Mucosa of stomach (tissue), 1 donor: ENCODE data around the gene ZBTB43.

Source experiments
- H3K27me3 ChIP-seq: one replicate; pipeline ENCODE4 v1.7.0; 2013; ENCODE audit warnings: mild to moderate bottlenecking, low read length; ENCODE audit not compliant: control insufficient read depth, insufficient read depth
- H3K36me3 ChIP-seq: one replicate; pipeline ENCODE4 v1.7.0; 2013; ENCODE audit warnings: low read length; ENCODE audit not compliant: control insufficient read depth, insufficient read depth
- H3K4me1 ChIP-seq: one replicate; pipeline ENCODE4 v1.7.0; 2013; ENCODE audit warnings: mild to moderate bottlenecking, low read length; ENCODE audit not compliant: control insufficient read depth, insufficient read depth
- H3K4me3 ChIP-seq: one replicate; pipeline ENCODE4 v1.7.0; 2013; ENCODE audit warnings: low read length
- H3K9ac ChIP-seq: one replicate; pipeline ENCODE4 v1.7.0; 2013; ENCODE audit warnings: mild to moderate bottlenecking, low read length, moderate library complexity
- H3K9me3 ChIP-seq: one replicate; pipeline ENCODE4 v1.7.0; 2013; ENCODE audit warnings: mild to moderate bottlenecking, low read length, moderate library complexity; ENCODE audit not compliant: control insufficient read depth
- donor health status: Pancreatic carcinoma.

Gene ZBTB43, protein sequence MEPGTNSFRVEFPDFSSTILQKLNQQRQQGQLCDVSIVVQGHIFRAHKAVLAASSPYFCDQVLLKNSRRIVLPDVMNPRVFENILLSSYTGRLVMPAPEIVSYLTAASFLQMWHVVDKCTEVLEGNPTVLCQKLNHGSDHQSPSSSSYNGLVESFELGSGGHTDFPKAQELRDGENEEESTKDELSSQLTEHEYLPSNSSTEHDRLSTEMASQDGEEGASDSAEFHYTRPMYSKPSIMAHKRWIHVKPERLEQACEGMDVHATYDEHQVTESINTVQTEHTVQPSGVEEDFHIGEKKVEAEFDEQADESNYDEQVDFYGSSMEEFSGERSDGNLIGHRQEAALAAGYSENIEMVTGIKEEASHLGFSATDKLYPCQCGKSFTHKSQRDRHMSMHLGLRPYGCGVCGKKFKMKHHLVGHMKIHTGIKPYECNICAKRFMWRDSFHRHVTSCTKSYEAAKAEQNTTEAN

DNA sequence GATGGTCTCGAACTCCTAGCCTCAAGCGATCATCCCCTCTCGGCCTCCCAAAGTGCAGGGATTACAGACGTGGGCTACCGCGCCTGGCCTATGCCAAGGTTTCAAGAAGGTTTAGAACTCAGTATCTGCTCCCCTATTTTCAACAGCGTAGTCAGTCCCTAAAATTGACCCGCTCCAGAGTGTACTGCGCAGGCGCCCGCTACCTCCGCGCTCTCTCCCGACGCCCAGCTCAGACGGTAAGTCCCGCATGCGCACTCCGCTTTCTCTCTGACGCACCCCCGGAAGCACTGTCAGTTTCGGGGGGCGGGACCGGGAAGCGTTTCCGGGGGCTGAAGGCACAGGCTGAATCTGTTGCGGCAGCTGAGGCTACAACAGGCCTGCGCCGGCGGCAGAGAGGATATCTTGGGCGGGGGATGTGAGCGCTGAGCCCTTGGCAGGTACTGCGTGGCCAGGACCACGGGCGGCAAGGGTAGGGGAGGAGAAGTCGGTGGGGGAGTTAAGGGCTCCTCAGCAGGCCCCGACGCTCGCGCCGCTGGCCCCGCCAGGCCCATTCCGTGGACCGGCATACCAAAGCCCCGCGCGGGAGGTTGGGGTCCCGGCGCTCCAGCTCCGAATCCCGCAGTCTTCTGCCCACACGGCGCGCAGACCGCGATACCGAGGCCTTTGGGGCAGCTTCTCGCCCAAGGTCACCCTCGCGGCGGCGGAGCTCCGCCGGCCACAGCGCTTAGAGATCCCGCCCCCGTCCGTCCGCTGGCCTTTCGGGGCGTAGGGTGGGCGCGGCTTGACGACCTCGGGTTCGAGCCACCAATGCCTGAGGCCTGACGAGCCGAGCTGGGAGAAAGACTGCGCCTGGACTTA lies at the start of gene ZBTB43:
Gene ZBTB43, plus strand, starts transcription at position 345 of the 858 bp plus-strand sequence. CDS start 27,470 bp downstream, outside the sequence.
- Histone ChIP-seq H3K9me3 (no peaks in the 10 kb centered on the region), H3K4me1 (peaks cover 21% of the 10 kb centered on the region), H3K9ac (peak within 1 kb of the TSS; percentile 93), H3K27me3 (no peaks in the 10 kb centered on the region), H3K4me3 (peak within 1 kb of the TSS; percentile 90), H3K36me3 (no peaks in the 10 kb centered on the region)

DNA sequence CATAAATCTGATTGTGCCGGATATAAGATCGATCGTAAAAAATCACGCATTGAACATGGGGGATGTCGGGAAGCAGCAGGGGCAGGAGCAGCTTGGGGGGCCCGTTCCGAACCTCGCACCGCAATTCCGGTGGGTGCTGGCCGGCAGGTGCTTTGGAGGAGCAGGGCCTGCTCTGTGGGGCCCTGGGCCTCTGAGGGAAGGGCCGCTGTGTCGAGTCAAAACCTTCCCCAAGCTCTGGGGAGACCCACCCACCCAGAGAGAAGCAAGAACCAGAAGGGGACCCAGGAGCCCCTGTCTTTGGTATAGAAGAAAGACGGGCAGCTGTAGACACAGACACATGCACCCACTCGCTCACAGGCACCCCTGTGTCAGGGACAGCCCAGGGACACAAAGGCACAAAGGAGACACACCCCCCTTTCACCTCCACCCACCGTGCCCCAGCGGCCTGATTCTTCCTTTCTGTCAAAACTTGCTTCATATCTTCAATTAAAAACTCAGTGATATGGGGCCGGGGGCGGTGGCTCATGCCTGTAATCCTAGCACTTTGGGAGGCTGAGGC lies 49.4 kb upstream of the ZBTB43 start:
- H3K9me3 ChIP-seq = no peaks in the 10 kb centered on the region

DNA sequence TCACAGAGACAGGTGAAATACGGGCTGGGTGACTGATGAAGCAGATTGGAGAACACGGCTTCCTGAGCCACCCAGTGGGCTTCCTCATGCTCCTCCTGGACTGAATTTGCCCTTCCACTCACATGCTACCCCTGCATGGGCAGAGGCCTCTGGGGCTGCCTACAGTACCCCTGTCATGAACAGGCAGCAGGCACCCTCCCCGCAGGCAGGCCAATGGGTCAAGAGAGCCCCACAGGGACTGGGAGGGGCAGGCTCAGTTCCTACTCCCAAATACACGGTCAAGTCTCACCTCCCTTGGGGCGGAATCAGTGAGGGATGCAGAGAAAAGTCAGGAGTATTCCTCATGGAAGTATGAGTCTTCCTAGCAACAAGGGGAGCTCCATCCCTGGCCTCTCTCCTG lies 48.6 kb upstream of the ZBTB43 start:
- H3K36me3 ChIP-seq = no peaks in the 10 kb centered on the region
- H3K27me3 ChIP-seq = peaks cover 13% of the 10 kb centered on the region
- no peaks in the 10 kb centered on the region for H3K4me1 ChIP-seq
- no peaks in the 10 kb centered on the region for H3K9me3 ChIP-seq
- no peak overlapping the region for H3K4me3 ChIP-seq
- H3K9ac ChIP-seq = no peak overlapping the region

More for the DNA sequence above, 49.4 kb upstream of the ZBTB43 start:
- H3K27me3 ChIP-seq = peaks cover 19% of the 10 kb centered on the region
- H3K36me3 ChIP-seq = no peaks in the 10 kb centered on the region
- no peak overlapping the region for H3K4me3 ChIP-seq
- no peaks in the 10 kb centered on the region for H3K4me1 ChIP-seq
- H3K9ac ChIP-seq = no peak overlapping the region

DNA sequence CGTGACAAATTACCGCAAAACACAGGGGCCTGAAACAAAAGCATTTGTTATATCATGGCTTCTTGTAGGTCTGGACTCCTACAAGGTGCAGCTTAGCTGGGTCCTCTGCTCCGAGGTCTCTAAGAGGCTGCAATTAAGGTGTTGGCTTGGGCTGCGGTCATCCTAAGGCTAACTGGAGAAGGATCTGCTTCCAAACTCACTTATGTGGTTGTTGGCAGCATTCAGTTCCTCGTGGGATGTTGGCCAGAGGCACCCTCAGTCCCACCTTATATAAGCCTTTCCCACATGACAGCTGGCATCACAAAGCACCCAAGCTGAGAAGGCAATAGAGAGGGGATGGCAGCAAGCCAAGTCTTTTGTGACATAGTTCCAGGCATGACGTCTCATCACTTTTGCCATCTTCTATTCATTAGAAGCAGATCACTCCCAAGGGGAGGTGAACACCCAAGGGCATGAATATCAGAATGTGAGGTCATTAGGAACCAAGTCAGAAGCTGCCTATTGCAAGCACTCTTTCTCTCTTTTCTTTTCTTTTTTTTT lies 47.9 kb upstream of the ZBTB43 start:
- Histone ChIP-seq H3K36me3 (no peaks in the 10 kb centered on the region), H3K4me1 (no peaks in the 10 kb centered on the region), H3K27me3 (peaks cover 12% of the 10 kb centered on the region), H3K9me3 (no peaks in the 10 kb centered on the region), H3K9ac (no peak overlapping the region), H3K4me3 (no peak overlapping the region)

DNA sequence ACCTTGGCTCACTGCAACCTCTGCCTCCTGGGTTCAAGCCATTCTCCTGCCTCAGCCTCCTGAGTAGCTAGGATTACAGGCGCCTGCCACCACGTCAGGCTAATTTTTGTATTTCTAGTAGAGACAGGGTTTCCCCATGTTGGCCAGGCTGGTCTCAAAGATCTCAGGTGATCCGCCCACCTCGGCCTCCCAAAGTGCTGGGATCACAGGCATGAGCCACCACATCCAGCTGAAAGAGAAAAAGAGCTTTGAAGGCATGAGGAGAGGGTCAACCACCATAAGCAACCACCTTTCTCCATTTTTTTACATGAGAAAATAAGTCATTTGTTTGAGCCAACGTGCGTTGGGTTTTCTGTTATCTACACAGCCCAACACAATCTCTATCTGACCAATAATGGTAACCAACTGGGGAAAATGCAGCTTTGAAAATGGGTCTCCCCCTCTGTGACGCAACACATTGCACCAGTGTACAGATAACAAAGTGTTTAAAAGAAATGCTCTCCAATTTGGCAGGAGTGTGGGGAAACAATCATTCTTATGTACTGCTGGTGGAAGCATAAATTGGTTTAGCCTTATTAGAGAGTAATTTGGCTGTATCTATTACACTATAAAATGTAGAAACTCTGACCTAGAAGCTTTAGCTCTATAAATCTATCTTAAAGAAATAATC lies 45.8 kb upstream of the ZBTB43 start:
- Histone ChIP-seq H3K9ac (no peak overlapping the region), H3K4me3 (no peak overlapping the region), H3K9me3 (no peaks in the 10 kb centered on the region), H3K36me3 (no peaks in the 10 kb centered on the region), H3K4me1 (no peaks in the 10 kb centered on the region), H3K27me3 (peaks cover 9% of the 10 kb centered on the region)

DNA sequence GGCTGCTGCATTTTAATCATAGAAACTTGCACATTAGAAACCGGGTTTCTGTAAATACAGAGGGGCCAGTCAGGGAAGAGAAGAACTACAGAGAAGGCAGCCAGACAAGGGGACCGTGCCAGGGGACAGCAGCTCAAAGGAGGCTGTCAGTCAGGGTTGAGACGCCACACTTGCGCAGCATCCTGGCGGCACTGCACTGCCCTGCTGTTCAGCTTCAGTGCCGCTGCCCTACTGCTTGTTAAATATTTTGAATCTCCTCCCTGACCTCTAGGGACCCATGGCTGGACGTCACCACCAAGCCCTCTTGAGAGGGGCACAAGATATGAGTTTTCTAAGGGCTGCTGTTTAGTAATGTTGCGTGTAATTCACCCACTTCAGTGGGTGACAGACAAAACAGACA lies 43.6 kb upstream of the ZBTB43 start:
- H3K27me3 ChIP-seq = peaks cover 5% of the 10 kb centered on the region
- H3K4me1 ChIP-seq = no peaks in the 10 kb centered on the region
- H3K4me3 ChIP-seq = no peak overlapping the region
- H3K36me3 ChIP-seq = no peaks in the 10 kb centered on the region
- no peak overlapping the region for H3K9ac ChIP-seq
- no peaks in the 10 kb centered on the region for H3K9me3 ChIP-seq

DNA sequence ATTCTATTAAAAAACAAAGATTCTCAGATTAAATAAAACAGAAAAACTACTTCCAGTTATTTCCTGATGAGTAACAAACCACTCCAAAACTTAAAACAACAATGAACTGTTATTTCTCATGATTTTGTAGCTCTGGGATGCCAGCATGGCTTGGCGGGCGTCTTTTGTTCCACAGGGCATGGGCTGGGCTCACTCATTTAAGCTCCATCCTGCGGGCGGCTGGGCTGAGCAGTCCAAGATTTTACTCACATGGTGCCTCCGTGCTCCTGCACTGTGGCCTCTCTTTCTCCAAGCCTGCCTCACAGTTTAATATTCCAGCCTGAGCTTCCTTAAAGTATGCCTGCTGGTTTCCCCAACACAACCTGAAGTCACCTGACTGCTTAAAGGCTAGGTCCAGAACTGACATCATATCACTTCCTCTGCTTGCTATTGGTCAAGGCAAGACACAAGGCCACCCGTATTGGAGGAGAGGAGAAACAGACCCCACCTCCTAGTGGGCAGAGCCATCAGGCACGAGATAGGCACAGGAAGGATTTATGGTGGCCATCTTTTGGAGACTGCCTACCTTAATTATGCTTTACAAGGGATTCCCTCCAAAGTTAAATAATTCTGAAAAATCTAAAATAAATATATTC lies 41.6 kb upstream of the ZBTB43 start:
- Histone ChIP-seq H3K4me1 (no peaks in the 10 kb centered on the region), H3K4me3 (no peak overlapping the region), H3K36me3 (no peaks in the 10 kb centered on the region), H3K9me3 (no peaks in the 10 kb centered on the region), H3K9ac (no peak overlapping the region), H3K27me3 (peaks cover 4% of the 10 kb centered on the region)

DNA sequence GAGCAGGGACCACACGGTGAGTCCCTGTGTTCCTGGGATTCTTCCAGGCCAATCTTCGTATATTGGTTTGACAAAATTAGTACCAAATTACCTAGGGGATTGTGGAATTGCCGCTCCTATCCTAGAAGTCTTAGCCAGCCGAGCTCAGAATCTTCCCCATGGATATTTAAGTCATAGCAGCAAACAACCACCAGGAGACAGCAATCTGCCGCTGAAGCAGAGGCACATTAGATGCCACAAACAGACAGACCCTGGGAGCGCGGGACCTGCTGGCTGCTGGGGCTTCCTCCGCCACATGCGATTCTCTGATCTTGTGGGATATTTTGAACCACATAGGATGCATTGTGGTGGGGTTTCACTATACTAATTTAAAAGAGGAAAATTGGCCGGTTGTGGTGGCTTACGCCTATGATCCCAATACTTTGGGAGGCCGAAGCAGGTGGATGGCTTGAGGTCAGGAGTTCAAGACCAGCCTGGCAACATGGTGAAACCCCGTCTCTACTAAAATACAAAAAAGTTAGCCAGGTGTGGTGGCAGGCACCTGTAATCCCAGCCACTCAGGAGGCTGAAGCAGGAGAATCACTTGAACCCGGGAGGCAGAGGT lies 31.7 kb upstream of the ZBTB43 start:
- Histone ChIP-seq H3K27me3 (peaks cover 3% of the 10 kb centered on the region), H3K4me1 (no peaks in the 10 kb centered on the region), H3K9me3 (no peaks in the 10 kb centered on the region), H3K36me3 (no peaks in the 10 kb centered on the region), H3K9ac (no peak overlapping the region), H3K4me3 (no peak overlapping the region)

DNA sequence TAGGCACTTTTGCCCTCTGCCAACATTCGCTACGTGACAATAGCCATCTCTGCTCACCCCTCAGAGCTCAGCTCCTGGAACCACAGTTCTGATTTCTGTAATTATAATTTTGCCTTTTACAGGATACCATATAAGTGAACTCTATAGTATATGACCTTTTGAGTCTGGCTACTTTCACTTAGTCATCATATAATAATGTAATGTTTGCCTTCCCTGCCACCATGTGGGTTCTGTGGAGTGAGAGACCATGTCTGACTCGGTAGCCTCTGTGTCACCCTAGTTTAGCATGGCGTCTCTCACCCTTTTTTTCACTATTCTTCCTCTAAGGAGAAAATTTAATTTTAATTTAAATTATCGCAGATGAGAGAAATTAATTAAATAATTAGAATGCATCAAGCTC lies 28.9 kb upstream of the ZBTB43 start:
- no peaks in the 10 kb centered on the region for H3K36me3 ChIP-seq
- no peaks in the 10 kb centered on the region for H3K4me1 ChIP-seq
- H3K9ac ChIP-seq = no peak overlapping the region
- H3K27me3 ChIP-seq = peaks cover 12% of the 10 kb centered on the region
- H3K9me3 ChIP-seq = no peaks in the 10 kb centered on the region
- H3K4me3 ChIP-seq = no peak overlapping the region

DNA sequence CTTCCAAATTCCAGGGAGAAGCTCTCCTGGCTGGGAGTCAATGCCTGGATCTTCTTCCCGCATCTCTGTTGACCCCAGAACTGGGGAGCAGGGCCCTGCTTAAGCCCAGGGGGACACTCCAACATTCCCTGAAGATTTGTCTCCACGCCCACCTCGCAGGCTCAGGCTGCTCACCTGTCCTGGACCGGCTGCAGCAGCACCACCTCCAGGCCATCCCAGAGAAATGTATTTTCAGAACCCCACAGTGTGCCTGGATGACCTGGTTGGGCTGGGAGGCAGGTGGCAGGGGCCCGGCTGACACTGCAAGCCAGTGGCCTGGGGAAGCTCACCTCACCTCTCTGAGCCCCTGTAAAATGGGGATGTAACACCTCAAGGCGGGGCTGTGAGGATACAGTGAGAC lies 27.1 kb upstream of the ZBTB43 start:
- Histone ChIP-seq H3K36me3 (no peaks in the 10 kb centered on the region), H3K27me3 (peaks cover 19% of the 10 kb centered on the region), H3K4me3 (no peak overlapping the region), H3K4me1 (no peaks in the 10 kb centered on the region), H3K9me3 (no peaks in the 10 kb centered on the region), H3K9ac (no peak overlapping the region)

DNA sequence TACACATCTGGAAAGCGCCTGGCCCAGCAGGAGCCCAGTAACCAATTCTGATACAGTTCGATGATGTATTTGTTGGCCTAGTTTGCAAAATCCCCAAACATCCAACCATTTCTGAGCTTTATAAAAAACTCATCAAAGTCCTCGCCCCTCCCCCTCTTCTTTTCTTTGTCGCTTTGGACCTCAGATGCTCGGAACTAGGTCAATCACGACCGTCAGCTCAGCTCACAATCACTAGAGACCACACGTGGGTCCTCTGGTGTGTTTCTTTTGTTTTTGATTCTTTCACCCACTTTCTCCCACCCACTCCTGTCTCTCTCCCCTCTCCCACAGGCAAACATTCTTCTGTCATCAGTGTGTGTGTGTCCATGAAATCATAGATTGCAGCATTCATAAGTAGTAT lies 26.7 kb upstream of the ZBTB43 start:
- Histone ChIP-seq H3K36me3 (no peaks in the 10 kb centered on the region), H3K9me3 (no peaks in the 10 kb centered on the region), H3K4me3 (no peak overlapping the region), H3K9ac (no peak overlapping the region), H3K27me3 (peaks cover 17% of the 10 kb centered on the region), H3K4me1 (no peaks in the 10 kb centered on the region)
